GM12874 (cell line): Measurements from ENCODE around the gene C1QTNF9.
"Not testable (repeated sequence)": the region's sequence is repeated elsewhere in the genome, so short reads cannot be mapped to it uniquely, and the experiment has no call there.

Experiments used
- TF ChIP-seq, protein P1 (sequence below): IDR thresholded peaks from 2 replicates; pipeline ENCODE4 v1.5.1; 2011; ENCODE audit warnings: low read depth, mild to moderate bottlenecking, control low read depth, low read length, moderate library complexity; ENCODE audit not compliant: insufficient read depth

The C1QTNF9 gene, protein sequence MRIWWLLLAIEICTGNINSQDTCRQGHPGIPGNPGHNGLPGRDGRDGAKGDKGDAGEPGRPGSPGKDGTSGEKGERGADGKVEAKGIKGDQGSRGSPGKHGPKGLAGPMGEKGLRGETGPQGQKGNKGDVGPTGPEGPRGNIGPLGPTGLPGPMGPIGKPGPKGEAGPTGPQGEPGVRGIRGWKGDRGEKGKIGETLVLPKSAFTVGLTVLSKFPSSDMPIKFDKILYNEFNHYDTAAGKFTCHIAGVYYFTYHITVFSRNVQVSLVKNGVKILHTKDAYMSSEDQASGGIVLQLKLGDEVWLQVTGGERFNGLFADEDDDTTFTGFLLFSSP

DNA sequence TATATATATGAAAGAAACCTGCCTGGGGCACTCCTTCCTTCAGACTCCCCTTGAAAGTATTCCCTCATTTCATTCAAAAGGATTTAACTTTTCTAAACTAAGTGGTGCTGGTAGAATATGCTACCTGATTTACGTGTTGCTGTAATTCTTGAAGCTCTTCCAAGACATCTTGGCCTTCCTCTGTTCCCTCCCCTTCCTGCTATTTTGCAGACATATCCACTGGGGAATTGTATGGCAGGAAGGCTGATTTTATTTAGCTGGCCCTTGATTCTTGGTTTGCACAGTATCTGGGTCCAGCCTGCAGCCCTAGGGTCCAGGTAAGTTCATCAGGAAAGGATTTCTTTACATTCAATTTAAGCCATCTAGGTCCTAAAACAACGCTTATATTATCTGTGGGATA is at the start of gene C1QTNF9:
TSS of gene C1QTNF9 (plus strand) at position 281 of the 400 bp plus-strand sequence. CDS start 6,424 bp downstream, outside the sequence.
- TF ChIP-seq, protein P1, sequence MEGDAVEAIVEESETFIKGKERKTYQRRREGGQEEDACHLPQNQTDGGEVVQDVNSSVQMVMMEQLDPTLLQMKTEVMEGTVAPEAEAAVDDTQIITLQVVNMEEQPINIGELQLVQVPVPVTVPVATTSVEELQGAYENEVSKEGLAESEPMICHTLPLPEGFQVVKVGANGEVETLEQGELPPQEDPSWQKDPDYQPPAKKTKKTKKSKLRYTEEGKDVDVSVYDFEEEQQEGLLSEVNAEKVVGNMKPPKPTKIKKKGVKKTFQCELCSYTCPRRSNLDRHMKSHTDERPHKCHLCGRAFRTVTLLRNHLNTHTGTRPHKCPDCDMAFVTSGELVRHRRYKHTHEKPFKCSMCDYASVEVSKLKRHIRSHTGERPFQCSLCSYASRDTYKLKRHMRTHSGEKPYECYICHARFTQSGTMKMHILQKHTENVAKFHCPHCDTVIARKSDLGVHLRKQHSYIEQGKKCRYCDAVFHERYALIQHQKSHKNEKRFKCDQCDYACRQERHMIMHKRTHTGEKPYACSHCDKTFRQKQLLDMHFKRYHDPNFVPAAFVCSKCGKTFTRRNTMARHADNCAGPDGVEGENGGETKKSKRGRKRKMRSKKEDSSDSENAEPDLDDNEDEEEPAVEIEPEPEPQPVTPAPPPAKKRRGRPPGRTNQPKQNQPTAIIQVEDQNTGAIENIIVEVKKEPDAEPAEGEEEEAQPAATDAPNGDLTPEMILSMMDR: not testable (repeated sequence)

DNA sequence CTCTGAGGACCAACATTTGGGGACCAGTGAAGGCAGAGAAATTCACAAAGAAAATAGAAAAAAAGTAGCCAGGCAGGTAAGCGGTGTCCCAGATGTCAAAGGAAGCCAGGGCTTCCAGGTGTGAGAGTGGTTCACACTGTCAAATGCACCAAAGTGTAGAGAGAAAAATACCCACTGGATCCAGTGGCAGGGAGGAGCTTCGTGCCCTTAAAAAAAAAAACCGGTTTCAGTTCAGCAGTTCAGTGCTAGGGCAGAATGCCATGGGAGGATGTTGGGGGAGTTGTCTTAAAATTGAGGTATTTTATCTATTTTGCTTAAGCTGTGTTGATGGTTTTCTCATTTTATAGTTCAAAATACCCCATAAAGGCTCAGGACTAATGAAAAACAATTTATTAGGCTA is 47.8 kb upstream of the C1QTNF9 start:
- TF ChIP-seq, protein P1: no peak

DNA sequence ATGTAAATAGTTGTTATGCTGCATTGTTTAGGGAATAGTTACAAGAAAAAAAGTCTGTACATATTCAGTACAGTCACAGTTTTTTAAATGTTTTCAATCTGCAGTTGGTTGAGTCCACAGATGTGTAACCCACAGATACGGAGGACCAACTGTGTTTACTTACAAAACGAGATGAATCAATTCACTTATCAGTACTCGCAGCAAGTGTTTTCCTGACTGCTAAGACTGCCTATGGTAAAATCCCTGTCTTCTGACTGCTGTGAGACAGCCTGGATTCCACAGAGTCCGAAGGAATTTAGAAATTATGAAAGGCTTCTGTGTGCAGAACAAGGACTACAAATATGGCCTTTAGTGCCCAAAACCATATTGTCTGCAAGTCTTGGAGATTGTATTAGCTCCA is 45.7 kb upstream of the C1QTNF9 start:
- TF ChIP-seq, protein P1: no peak

DNA sequence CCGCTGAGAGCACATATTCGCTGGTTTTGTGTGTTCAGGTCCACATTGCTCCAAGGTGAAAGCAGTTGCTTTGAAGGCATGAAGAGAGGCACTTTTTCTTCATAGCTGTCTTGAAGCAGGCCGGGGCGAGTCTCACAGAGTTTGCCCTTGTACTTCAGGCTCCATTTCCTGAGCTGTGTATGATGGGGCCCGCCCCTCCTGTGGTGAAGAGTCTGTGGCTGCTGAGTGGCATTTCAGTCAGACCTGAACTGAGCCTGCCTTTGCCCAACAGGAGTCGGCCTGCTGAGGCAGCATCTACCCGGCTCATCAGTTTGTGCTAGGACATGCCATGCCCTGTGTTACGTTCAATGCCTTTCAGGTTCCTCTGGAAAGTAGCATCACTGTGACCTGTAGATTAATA is 44.4 kb upstream of the C1QTNF9 start:
- TF ChIP-seq, protein P1: no peak

DNA sequence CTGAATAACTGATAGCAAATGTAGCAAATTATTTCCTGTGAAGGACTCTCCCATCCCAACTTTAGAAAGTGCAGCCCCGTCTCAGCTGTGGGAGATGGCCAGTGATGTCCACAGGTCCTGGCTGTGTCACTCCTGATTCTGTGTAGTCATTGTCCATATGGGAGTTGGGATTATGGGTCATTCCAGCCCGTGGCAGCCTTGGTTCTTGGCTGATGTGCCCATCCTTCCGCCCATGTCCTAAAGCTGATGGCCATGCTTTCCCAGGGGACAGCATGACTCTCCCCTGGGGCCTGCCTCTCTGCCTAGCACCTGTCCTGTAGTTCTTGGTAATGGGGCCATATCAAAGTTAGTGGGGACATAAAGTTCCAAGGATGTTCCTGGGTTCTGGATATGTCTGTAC is 43.9 kb upstream of the C1QTNF9 start:
- TF ChIP-seq, protein P1: no peak

DNA sequence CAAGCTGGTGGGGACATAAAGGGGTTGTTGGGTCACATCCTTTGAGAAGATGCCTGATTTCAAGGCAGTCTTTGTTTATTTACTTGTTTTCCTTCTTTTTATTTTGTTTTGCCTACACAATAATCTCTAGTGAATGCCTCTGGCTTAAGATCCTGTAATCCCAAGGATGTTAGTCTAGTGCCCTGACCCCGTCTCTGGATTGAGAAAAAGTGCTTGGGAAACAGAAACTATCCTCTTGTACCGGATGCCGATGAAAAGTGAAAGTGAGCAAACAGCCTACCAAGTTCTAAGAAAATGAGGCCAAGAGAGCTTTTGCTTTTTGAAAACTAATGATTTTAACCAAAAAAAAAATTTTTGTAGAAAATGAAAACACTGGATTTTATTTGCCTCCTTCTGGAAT is 42.1 kb upstream of the C1QTNF9 start:
- TF ChIP-seq, protein P1: no peak

DNA sequence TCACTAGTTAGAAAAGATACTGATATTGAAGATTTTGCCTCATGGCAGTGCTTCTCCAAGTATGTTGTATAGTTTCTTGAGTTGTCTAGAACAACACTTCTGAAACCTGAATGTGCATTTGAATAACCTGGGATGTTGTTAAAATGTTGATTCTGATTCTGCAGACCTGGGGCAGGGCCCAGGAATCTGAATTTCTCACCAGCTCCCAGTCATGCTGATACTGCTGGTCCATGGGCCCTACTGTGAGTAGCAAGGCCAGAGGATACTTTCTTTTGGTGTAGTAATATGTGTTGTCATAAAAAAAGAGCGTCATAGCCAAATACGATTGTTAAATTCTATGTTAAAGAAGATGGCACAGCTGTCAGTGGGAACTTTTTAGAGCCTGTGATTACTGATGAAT is 41.6 kb upstream of the C1QTNF9 start:
- TF ChIP-seq, protein P1: no peak
